Common myeloid progenitor, CD34-positive (primary cell): ENCODE measurements around the gene DNAH1.

Source experiments
- CTCF ChIA-PET: fragments of 350-600 bp; sonication (Branson Sonifier 250); formaldehyde crosslinking; loops from one replicate; lab custom pipeline; 2021; ENCODE audit warnings: antibody characterized with exemption; lab: Charles Lee
- POLR2A ChIA-PET: fragments of 350-600 bp; sonication (Branson Sonifier 250); formaldehyde crosslinking; loops from one replicate; lab custom pipeline; 2021; ENCODE audit warnings: antibody characterized with exemption; lab: Charles Lee
- DNase-seq, 3 donors: peaks; one replicate each; pipeline versions ENCODE4 v3.0.0 to v3.0.0-alpha.2; 2013
- H3K27ac ChIP-seq, 2 experiments: 1 replicate in 1 of 2; 2 replicates in 1 of 2; pipeline ENCODE4 v1.7.0; 2013; ENCODE audit warnings: inconsistent platforms in 2 of 2, low read length in 2 of 2, mild to moderate bottlenecking in 2 of 2, low read depth in 1 of 2, moderate library complexity in 1 of 2; ENCODE audit not compliant: severe bottlenecking in 2 of 2, insufficient read depth in 1 of 2, poor library complexity in 1 of 2
- H3K27me3 ChIP-seq, 5 experiments: replicated peaks in 2 of 5; 1 replicate in 3 of 5; 2 replicates in 2 of 5; pipeline versions ENCODE4 v1.6.1 to v1.7.0; 2013; ENCODE audit warnings: low read length in 4 of 5, mild to moderate bottlenecking in 2 of 5, moderate library complexity in 2 of 5, inconsistent platforms in 1 of 5; ENCODE audit not compliant: insufficient read depth in 5 of 5, control insufficient read depth in 4 of 5
- H3K36me3 ChIP-seq, 4 experiments: 1 replicate in 2 of 4; 2 replicates in 2 of 4; pipeline versions ENCODE4 v1.6.1 to v1.7.0; 2013; ENCODE audit warnings: low read length in 3 of 4, control low read depth in 1 of 4, mild to moderate bottlenecking in 1 of 4; ENCODE audit not compliant: control insufficient read depth in 4 of 4, insufficient read depth in 4 of 4
- H3K4me1 ChIP-seq, 4 experiments: 1 replicate in 3 of 4; 2 replicates in 1 of 4; pipeline versions ENCODE4 v1.6.1 to v1.7.1; 2013; ENCODE audit warnings: low read length in 3 of 4, mild to moderate bottlenecking in 3 of 4, control low read depth in 1 of 4, inconsistent platforms in 1 of 4, moderate library complexity in 1 of 4; ENCODE audit not compliant: control insufficient read depth in 4 of 4, insufficient read depth in 4 of 4; ENCODE audit errors: control extremely low read depth in 1 of 4
- H3K4me3 ChIP-seq, 7 experiments: 1 replicate in 4 of 7; 2 replicates in 3 of 7; pipeline versions ENCODE4 v1.5.1 to v1.7.0; 2013; ENCODE audit warnings: mild to moderate bottlenecking in 7 of 7, low read length in 6 of 7, moderate library complexity in 6 of 7, inconsistent platforms in 2 of 7, low read depth in 2 of 7, control low read depth in 1 of 7; ENCODE audit not compliant: insufficient read depth in 4 of 7, control insufficient read depth in 1 of 7; ENCODE audit errors: extremely low read depth in 1 of 7
- H3K9me3 ChIP-seq, 5 experiments: 1 replicate in 4 of 5; 2 replicates in 1 of 5; pipeline versions ENCODE4 v1.6.1 to v1.7.1; 2013; ENCODE audit warnings: low read length in 4 of 5, mild to moderate bottlenecking in 2 of 5, inconsistent platforms in 1 of 5, low read depth in 1 of 5, moderate library complexity in 1 of 5; ENCODE audit not compliant: control insufficient read depth in 4 of 5, insufficient read depth in 2 of 5; ENCODE audit errors: control extremely low read depth in 1 of 5
- WGBS: methylation state at CpG from one replicate; pipeline ENCODE4 v1.1.5; 2013; ENCODE audit not compliant: insufficient coverage; 5-methylcytosine and 5-hydroxymethylcytosine counted together

DNAH1 gene

DNA sequence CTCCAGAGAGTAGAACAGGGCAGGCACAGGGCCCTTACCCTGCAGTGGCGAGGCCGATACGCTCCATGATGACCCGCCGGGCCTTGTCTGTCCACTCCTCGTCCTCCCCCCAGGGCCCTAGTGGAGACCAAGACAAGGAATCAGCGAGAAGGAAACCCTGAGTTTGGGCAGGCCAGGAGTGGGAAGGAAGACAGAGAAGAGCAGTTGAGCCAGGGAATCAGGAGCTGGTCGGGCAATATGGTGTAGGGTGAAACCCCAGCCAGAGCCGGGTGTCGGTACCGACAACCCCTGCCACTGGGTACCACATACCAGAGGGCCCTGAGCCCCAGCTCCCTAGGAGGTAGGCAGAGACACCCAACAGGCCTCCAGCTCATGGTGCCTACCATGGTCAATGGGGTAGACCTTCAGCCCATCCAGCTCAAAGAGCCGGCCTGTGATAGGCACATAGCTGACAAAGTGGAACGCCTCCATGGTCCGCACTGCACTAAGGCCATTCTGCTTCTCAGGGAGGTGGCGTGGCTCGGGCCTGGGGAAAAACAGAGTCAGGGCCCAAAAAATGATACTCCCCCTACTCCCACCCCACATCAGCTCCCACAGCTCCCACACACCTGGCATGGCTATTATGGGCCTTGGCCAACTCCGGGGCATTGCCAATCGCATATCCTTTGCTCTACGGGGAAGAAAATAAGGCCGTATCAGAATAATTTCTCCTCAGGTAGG, 90.8 kb downstream of the DNAH1 start:
- WGBS, result 99% methylated on average over 18 of the region's 20 CpGs
- Histone ChIP-seq H3K27me3 (no peaks in the 10 kb centered on the region), H3K4me3 (no peak overlapping the region), H3K9me3 (no peaks in the 10 kb centered on the region), H3K36me3 (peaks cover 15 to 70% (median 53%) of the 10 kb centered on the region in 4 experiments), H3K4me1 (peaks cover 6 to 24% (median 22%) of the 10 kb centered on the region in 4 experiments), H3K27ac (no peak overlapping the region)
- DNase-seq, result no peak
- CTCF ChIA-PET, result interaction anchor here (0.8 to 3.4 kb wide), 8 partner anchors 8 to 110 kb away, joined by 3 to 20 read pairs (median 4); no protein-coding TSS in a partner anchor
- POLR2A ChIA-PET, result interaction anchor here (0.5 to 0.8 kb wide), 2 partner anchors 9 to 136 kb away, joined by 3 to 4 read pairs; no protein-coding TSS in a partner anchor

DNA sequence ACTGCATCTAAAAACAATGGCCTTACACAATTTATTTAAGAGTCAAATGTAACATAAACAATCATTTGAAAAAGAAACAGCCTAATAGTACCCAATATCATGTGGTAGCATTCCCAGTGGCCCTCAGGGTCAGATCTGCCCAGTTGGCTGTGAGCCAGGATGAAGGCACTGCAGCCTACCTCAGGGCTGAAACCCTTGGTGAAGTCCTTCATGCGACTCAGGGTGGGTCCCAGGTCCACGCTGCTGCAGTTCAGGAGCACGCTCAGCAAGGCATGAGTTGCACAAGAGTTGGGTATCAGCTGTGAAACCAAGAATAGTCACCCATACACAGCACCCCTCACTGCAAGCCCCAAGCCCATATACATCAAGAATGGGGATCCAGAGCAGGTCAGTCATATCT, 91.7 kb downstream of the DNAH1 start:
- POLR2A ChIA-PET, result interaction anchor here (0.5 kb wide), 1 partner anchor 135 kb away, joined by 3 read pairs; no protein-coding TSS in a partner anchor
- peaks cover 10 to 32% (median 29%) of the 10 kb centered on the region in 4 experiments for H3K4me1 ChIP-seq
- H3K27ac ChIP-seq, result no peak overlapping the region
- CTCF ChIA-PET, result interaction anchor here (1.1 to 3.4 kb wide), 4 partner anchors 9 to 39 kb away, joined by 3 to 20 read pairs (median 4); no protein-coding TSS in a partner anchor
- 100% methylated on average over 3 of the region's 3 CpGs for WGBS
- no peaks in the 10 kb centered on the region for H3K9me3 ChIP-seq
- no peaks in the 10 kb centered on the region for H3K27me3 ChIP-seq
- H3K4me3 ChIP-seq, result no peak overlapping the region
- peaks cover 12 to 63% (median 46%) of the 10 kb centered on the region in 4 experiments for H3K36me3 ChIP-seq
- DNase-seq, result no peak

DNA sequence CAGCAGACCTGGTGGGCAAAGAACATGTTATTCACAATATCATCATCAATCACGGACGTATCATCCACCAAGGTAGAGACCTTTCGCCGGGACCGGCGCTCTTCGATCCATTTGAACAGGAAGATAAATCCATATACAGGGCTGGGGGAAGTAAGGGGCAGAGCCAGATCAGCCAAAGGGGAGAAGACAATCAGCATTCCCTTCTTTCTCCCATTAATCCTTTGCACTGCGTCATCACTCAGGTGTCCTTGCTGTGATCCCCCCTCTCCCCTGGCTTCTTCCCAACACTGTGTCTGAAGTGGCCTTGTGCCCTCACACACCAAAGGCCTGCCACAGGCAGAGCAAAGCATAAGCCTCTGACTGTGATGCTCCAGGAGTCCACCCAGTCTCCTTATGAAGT, 92.3 kb downstream of the DNAH1 start:
- no peak for DNase-seq
- Histone ChIP-seq H3K4me3 (peak overlapping the region in 4 of 7 experiments; percentile 71 to 93 (median 86)), H3K27ac (peak overlapping the region in 1 of 2 experiments; percentile 97), H3K9me3 (no peaks in the 10 kb centered on the region), H3K27me3 (no peaks in the 10 kb centered on the region), H3K36me3 (peaks cover 12 to 62% (median 42%) of the 10 kb centered on the region in 4 experiments), H3K4me1 (peaks cover 10 to 37% (median 32%) of the 10 kb centered on the region in 4 experiments)
- 100% methylated on average over 1 of the region's 8 CpGs for WGBS
- ChIA-PET CTCF (interaction anchor here (1.5 to 3.4 kb wide), 3 partner anchors 10 to 39 kb away, joined by 4 to 20 read pairs (median 4); no protein-coding TSS in a partner anchor), POLR2A (no interaction called here)

DNA sequence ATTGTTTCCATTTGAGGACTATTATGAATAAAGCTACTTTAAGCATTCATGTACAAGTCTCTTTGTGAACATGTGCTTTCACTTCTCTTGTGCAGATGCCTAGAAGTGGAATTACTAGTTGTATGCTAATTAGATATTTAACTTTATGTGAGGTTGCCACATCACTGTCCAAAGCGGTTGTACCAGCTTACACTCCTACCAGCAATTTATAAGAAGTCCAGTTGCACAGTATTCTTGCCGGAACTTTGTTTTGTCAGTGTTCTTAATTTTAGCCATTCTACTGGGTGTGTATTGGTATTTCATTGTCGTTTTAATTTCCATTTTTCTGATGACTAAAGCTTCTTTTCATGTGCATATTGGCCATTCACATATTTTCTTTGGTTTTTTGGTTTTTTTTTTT, 99.7 kb downstream of the DNAH1 start:
- no peak for DNase-seq
- H3K4me1 ChIP-seq, result peaks cover 10 to 33% (median 24%) of the 10 kb centered on the region in 4 experiments
- H3K27ac ChIP-seq, result no peak overlapping the region
- POLR2A ChIA-PET, result no interaction called here
- WGBS, result no CpG with 5 or more reads among the region's 3 CpGs
- CTCF ChIA-PET, result interaction anchor here (0.7 to 25.7 kb wide), 4 partner anchors 9 to 32 kb away, joined by 3 to 477 read pairs (median 4); partner anchors contain the start of genes NISCH, SEMA3G and TNNC1
- no peaks in the 10 kb centered on the region for H3K9me3 ChIP-seq
- peaks cover 0 to 26% (median 18%) of the 10 kb centered on the region in 4 experiments for H3K36me3 ChIP-seq
- H3K4me3 ChIP-seq, result no peak overlapping the region
- H3K27me3 ChIP-seq, result no peaks in the 10 kb centered on the region

DNA sequence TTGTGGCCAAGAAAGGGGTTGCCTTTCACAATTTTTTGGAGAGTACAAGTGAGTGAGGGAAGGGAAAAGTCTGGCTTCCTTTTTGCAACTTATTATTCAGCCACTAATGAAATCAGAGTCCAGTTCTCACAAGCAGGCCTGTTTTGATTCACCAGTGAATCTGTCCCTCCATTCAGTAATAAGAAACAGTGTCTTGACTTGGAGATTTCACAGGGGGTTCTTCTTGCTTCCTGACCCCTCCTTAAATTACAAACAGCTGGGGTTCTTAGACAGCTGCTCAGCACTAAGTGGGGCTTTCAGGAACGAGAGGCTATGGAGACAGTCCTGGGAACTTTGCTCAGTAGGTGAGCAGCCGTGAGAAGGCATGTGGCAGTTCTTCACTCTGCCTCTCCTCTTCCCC, 104.3 kb downstream of the DNAH1 start:
- H3K4me3 ChIP-seq, result no peak overlapping the region
- CTCF ChIA-PET, result interaction anchor here (1.1 to 25.7 kb wide), 5 partner anchors 8 to 28 kb away, joined by 3 to 477 read pairs (median 5); partner anchors contain the start of genes NISCH, SEMA3G and TNNC1
- H3K36me3 ChIP-seq, result peaks cover 0 to 27% (median 10%) of the 10 kb centered on the region in 4 experiments
- no peaks in the 10 kb centered on the region for H3K4me1 ChIP-seq
- WGBS, result 100% methylated on average over 2 of the region's 2 CpGs
- no peaks in the 10 kb centered on the region for H3K9me3 ChIP-seq
- POLR2A ChIA-PET, result no interaction called here
- no peak for DNase-seq
- H3K27me3 ChIP-seq, result no peaks in the 10 kb centered on the region
- no peak overlapping the region for H3K27ac ChIP-seq

DNA sequence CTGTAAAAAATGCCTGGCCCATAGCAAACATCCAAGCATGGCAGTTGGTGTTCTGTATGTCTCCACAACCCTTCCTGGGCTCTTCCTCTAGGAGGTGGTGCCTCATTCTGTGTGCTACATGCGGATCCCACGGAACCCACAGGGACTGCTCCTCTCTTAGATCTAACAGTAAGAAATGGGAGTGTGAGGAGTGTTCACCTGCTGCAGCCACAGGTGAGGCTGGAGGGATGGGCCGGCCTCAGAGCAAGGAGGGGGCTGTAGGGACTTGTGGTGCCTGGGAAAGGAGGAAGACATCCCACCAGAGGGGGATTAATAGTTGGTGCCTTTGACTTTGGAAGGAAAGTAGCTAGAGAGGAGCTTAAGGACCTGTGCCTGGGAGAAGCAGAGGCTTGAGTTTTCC, 106.5 kb downstream of the DNAH1 start:
- Histone ChIP-seq H3K4me3 (no peak overlapping the region), H3K4me1 (no peaks in the 10 kb centered on the region), H3K27ac (no peak overlapping the region), H3K9me3 (no peaks in the 10 kb centered on the region), H3K36me3 (peaks cover 0 to 21% (median 8%) of the 10 kb centered on the region in 4 experiments), H3K27me3 (no peaks in the 10 kb centered on the region)
- no peak for DNase-seq
- ChIA-PET POLR2A (no interaction called here), CTCF (interaction anchor here (1.1 to 25.7 kb wide), 4 partner anchors 10 to 34 kb away, joined by 3 to 477 read pairs (median 12); partner anchors contain the start of genes NISCH, SEMA3G and TNNC1)
- WGBS, result 100% methylated on average over 1 of the region's 3 CpGs
